LNCaP clone FGC (cell line): ENCODE measurements around the gene SLC22A2.

Source experiments
- DNase-seq: peaks from one replicate; pipeline ENCODE4 v3.0.0-alpha.2; 2011; ENCODE audit warnings: low read depth
- H3K4me3 ChIP-seq: 2 replicates; pipeline ENCODE4 v1.5.1; 2011; ENCODE audit warnings: mild to moderate bottlenecking, low read depth, low read length, control low read depth
- CTCF ChIP-seq: IDR thresholded peaks from 2 replicates; pipeline ENCODE4 v1.5.1; 2012; ENCODE audit warnings: mild to moderate bottlenecking; ENCODE audit not compliant: control insufficient read depth, insufficient read depth; ENCODE audit errors: extremely low read depth

SLC22A2 gene

GRCh38 chr6:160226118-160226591, 32.5 kb downstream of the SLC22A2 start:
- no peak for TF ChIP-seq CTCF
- no peak overlapping the region for H3K4me3 ChIP-seq
- no peak for DNase-seq

DNA sequence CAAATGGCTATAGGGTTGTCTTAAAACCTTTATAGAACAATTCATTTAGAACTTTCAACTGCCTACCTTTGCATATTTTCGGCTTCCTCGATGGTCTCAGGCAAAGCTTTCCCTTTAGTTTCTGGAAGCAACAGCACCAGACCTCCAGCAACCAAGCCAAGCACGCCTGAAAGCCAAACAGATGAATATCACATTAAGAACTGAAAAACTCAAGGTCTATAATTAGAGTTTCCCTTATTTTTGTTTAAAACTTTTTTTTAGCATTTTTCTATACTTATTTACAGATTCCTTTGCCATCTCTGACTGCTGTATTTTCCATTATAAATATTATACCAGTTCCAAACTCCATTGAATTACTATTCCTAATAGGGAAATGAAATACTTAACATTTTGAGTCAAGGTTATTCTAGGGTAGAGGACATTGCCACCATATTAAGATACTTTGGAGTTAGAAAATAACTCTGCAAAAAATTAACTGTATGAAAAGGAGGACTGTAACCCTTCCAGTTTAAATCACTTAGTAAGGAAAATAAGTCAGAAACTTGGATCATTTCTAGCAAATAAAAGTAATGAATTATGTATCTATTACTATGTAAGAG, 33.9 kb downstream of the SLC22A2 start:
- no peak overlapping the region for H3K4me3 ChIP-seq
- TF ChIP-seq CTCF, result no peak
- DNase-seq, result no peak

DNA sequence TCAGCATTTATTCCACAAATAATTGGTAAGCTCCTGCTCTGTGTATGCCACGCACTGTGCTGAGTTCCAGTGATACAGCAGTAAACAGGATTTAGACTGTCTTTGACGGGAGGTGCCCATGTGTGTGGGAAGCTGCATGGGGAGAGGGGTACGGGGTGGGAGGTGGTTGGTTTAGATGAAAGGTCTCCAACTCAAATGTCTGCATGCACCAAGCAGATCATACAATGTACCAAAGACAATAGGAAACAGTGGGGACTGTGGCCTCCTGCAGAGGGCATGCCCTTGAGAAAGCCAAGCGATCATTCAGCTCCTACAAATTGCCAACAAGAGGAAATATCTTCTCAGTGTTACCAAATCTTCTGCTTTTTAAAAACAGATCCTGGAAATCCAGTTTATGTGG, 36.1 kb downstream of the SLC22A2 start:
- H3K4me3 ChIP-seq, result no peak overlapping the region
- DNase-seq, result no peak
- TF ChIP-seq CTCF, result no peak

- no peak overlapping the region for H3K4me3 ChIP-seq
- no peak for TF ChIP-seq CTCF
- DNase-seq, result no peak
These were observed 36.7 kb downstream of the SLC22A2 start for GRCh38 chr6:160221918-160222317.

DNA sequence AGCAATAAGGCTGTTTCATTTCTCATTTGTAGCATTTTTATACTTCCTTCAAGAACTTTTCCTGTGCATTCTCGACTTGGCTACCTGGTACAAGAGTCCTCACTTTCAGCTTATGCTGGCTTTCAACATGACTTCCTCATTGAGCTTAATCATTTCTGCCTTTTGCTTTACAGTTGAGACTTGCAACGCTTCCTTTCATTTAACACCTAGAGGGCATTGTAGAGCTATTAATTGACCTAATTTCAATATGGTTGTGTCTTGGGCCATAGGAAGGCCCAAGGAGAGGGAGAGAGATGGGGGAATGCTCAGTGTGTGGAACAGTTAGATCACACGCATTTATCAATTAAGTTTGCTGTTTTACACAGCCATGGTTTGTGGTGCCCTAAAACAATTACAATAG, 37.2 kb downstream of the SLC22A2 start:
- TF ChIP-seq CTCF, result peak; percentile 58
- no peak overlapping the region for H3K4me3 ChIP-seq
- DNase-seq, result no peak

GRCh38 chr6:160218810-160219209, 39.8 kb downstream of the SLC22A2 start:
- TF ChIP-seq CTCF, result no peak
- no peak overlapping the region for H3K4me3 ChIP-seq

GRCh38 chr6:160217863-160218262, 40.8 kb downstream of the SLC22A2 start:
- DNase-seq, result no peak
- no peak for TF ChIP-seq CTCF
- H3K4me3 ChIP-seq, result no peak overlapping the region

More at GRCh38 chr6:160218810-160219209, 39.8 kb downstream of the SLC22A2 start:
- no peak for DNase-seq
